PC-9 (cell line): ENCODE results near the gene TMEM200B. TPM values are rescaled to one million over a fixed set of nuclear protein-coding genes. Genes with fewer than 3 reads are reported as not detected.

Experiments used
- BruUV-seq: library from RNA; stranded (reverse); fragments of 400-500 nt; replicated peaks from 2 replicates; lab custom pipeline; 2021; lab: Mats Ljungman, UMichigan
- CTCF ChIA-PET: fragments of 300-600 bp; sonication (Branson Sonifier 250); formaldehyde crosslinking; loops from one replicate; lab custom pipeline; 2022; ENCODE audit warnings: antibody characterized with exemption; lab: Charles Lee
- POLR2A ChIA-PET: fragments of 300-600 bp; sonication (Branson Sonifier 250); formaldehyde crosslinking; loops from one replicate; lab custom pipeline; 2022; ENCODE audit warnings: antibody characterized with exemption; ENCODE audit not compliant: unreplicated experiment; lab: Charles Lee
- DNase-seq, 2 experiments: peaks; one replicate each; pipeline versions ENCODE4 v3.0.0 to v3.0.0-alpha.2; 2015 to 2022; ENCODE audit warnings: mixed read lengths in 1 of 2
- H2AFZ ChIP-seq: fragments of 200-600 bp; sonication (generic); 2 replicates; pipeline ENCODE4 v1.8.1; 2017; ENCODE audit warnings: antibody characterized with exemption
- H3F3A ChIP-seq: fragments of 200-600 bp; sonication (generic); 2 replicates; pipeline ENCODE4 v1.8.1; 2017; ENCODE audit warnings: antibody characterized with exemption, mild to moderate bottlenecking, low read depth; ENCODE audit not compliant: insufficient read depth
- H3K27ac ChIP-seq: fragments of 200-600 bp; sonication (generic); 2 replicates; pipeline ENCODE4 v1.6.1; 2016; ENCODE audit warnings: mixed run types
- H3K27me3 ChIP-seq: fragments of 200-600 bp; sonication (generic); 2 replicates; pipeline ENCODE4 v1.6.1; 2016; ENCODE audit warnings: low read depth, mixed run types; ENCODE audit not compliant: insufficient read depth
- H3K36me3 ChIP-seq: fragments of 200-600 bp; sonication (generic); 2 replicates; pipeline ENCODE4 v1.6.1; 2016; ENCODE audit warnings: low read depth, mixed run types
- H3K4me1 ChIP-seq: fragments of 200-600 bp; sonication (generic); replicated peaks from 2 replicates; pipeline ENCODE4 v1.6.1; 2016; ENCODE audit warnings: mixed run types; ENCODE audit not compliant: insufficient read depth
- H3K4me2 ChIP-seq: fragments of 200-600 bp; sonication (generic); 2 replicates; pipeline ENCODE4 v1.6.1; 2017; ENCODE audit warnings: mixed run types
- H3K4me3 ChIP-seq: fragments of 200-600 bp; sonication (generic); 2 replicates; pipeline ENCODE4 v1.6.1; 2016; ENCODE audit warnings: mixed run types
- H3K79me2 ChIP-seq: fragments of 200-600 bp; sonication (generic); 2 replicates; pipeline ENCODE4 v1.6.1; 2017; ENCODE audit warnings: low read depth, mixed run types
- H3K9me2 ChIP-seq: fragments of 200-600 bp; sonication (generic); 2 replicates; pipeline ENCODE4 v1.8.1; 2017; ENCODE audit warnings: mild to moderate bottlenecking; ENCODE audit not compliant: insufficient read depth
- H3K9me3 ChIP-seq: fragments of 200-600 bp; sonication (generic); 2 replicates; pipeline ENCODE4 v1.8.1; 2016; ENCODE audit warnings: low read depth; ENCODE audit not compliant: insufficient read depth
- H4K20me1 ChIP-seq: fragments of 200-600 bp; sonication (generic); 2 replicates; pipeline ENCODE4 v1.8.1; 2017; ENCODE audit not compliant: insufficient read depth
- CTCF ChIP-seq: fragments of 200-600 bp; sonication (generic); conservative IDR thresholded peaks from 2 replicates; pipeline ENCODE4 v1.6.1; 2017; ENCODE audit warnings: mixed run types, antibody characterized with exemption, mild to moderate bottlenecking, moderate library complexity
- EZH2 ChIP-seq: fragments of 200-600 bp; sonication (generic); IDR thresholded peaks from 2 replicates; pipeline ENCODE4 v1.8.0; 2017; ENCODE audit warnings: antibody characterized with exemption, low read depth
- intact Hi-C: fragments of 100-400 bp; cut with micrococcal nuclease; formaldehyde crosslinking; loops from one replicate; pipeline ENCODE4 v1.10.0; 2022; ENCODE audit not compliant: unreplicated experiment
- total RNA-seq: library from RNA; stranded (reverse); gene quantifications from 2 replicates; pipeline ENCODE4 v1.2.3, GENCODE V29; 2021

The TMEM200B gene
- total RNA-seq, 1 experiment from 2014 or later: 1.1 TPM

GRCh38 chr1:29090937-29091618 lies 32.6 kb downstream of the TMEM200B start:
- POLR2A ChIA-PET: interaction anchor here (0.5 kb wide), 1 partner anchor 1432 kb away, joined by 3 read pairs; no protein-coding TSS in a partner anchor
- H3K36me3 ChIP-seq: no peaks in the 10 kb centered on the region
- CTCF ChIA-PET: no interaction called here
- no peaks in the 10 kb centered on the region for H3K9me2 ChIP-seq
- no peaks in the 10 kb centered on the region for H4K20me1 ChIP-seq
- no TSS peak for BruUV-seq
- no peaks in the 10 kb centered on the region for H3K9me3 ChIP-seq
- no peaks in the 10 kb centered on the region for H3K79me2 ChIP-seq
- no peaks in the 10 kb centered on the region for H3F3A ChIP-seq
- H2AFZ ChIP-seq: no peak overlapping the region
- H3K27me3 ChIP-seq: no peaks in the 10 kb centered on the region
- intact Hi-C loops: no loop called here
- no peak overlapping the region for H3K27ac ChIP-seq
- no peak overlapping the region for H3K4me2 ChIP-seq
- peaks cover 8% of the 10 kb centered on the region; the same call in 1 of the 2 replicates for H3K4me1 ChIP-seq
- H3K4me3 ChIP-seq: no peak overlapping the region
- no peak for DNase-seq
- TF ChIP-seq CTCF (no peak), EZH2 (no peak)

GRCh38 chr1:29084196-29084521 lies 39.5 kb downstream of the TMEM200B start:
- intact Hi-C loops: no loop called here
- no peak overlapping the region for H3K4me3 ChIP-seq
- H3K27me3 ChIP-seq: no peaks in the 10 kb centered on the region
- BruUV-seq: no TSS peak
- no peaks in the 10 kb centered on the region for H3K79me2 ChIP-seq
- no peaks in the 10 kb centered on the region for H3K4me1 ChIP-seq
- DNase-seq: no peak
- ChIA-PET CTCF (no interaction called here), POLR2A (no interaction called here)
- H4K20me1 ChIP-seq: no peaks in the 10 kb centered on the region
- H3K4me2 ChIP-seq: no peak overlapping the region
- no peaks in the 10 kb centered on the region for H3K9me2 ChIP-seq
- H3K9me3 ChIP-seq: no peaks in the 10 kb centered on the region
- H2AFZ ChIP-seq: no peak overlapping the region
- no peak for TF ChIP-seq CTCF
- TF ChIP-seq EZH2: no peak
- H3K36me3 ChIP-seq: no peaks in the 10 kb centered on the region
- H3F3A ChIP-seq: no peaks in the 10 kb centered on the region
- H3K27ac ChIP-seq: no peak overlapping the region

GRCh38 chr1:29083317-29084195 lies 40.1 kb downstream of the TMEM200B start:
- Histone ChIP-seq H3K27me3 (no peaks in the 10 kb centered on the region), H3K79me2 (no peaks in the 10 kb centered on the region), H3F3A (no peaks in the 10 kb centered on the region), H3K4me3 (no peak overlapping the region), H3K9me3 (no peaks in the 10 kb centered on the region), H2AFZ (no peak overlapping the region), H3K27ac (no peak overlapping the region), H3K4me2 (no peak overlapping the region), H3K36me3 (no peaks in the 10 kb centered on the region), H4K20me1 (no peaks in the 10 kb centered on the region), H3K4me1 (no peaks in the 10 kb centered on the region), H3K9me2 (no peaks in the 10 kb centered on the region)
- ChIA-PET POLR2A (no interaction called here), CTCF (no interaction called here)
- BruUV-seq: no TSS peak
- no peak for TF ChIP-seq CTCF
- no peak for TF ChIP-seq EZH2
- intact Hi-C loops: no loop called here
- DNase-seq: no peak
